GM12873 (cell line): ENCODE results near the gene RET.

Experiments used
- TF ChIP-seq, protein P1 (sequence below): IDR thresholded peaks from 2 replicates; pipeline ENCODE4 v1.5.1; 2012; ENCODE audit warnings: low read depth, mild to moderate bottlenecking, moderate library complexity, low read length, control low read depth; ENCODE audit not compliant: insufficient read depth; ENCODE audit errors: missing control alignments

RET gene

DNA sequence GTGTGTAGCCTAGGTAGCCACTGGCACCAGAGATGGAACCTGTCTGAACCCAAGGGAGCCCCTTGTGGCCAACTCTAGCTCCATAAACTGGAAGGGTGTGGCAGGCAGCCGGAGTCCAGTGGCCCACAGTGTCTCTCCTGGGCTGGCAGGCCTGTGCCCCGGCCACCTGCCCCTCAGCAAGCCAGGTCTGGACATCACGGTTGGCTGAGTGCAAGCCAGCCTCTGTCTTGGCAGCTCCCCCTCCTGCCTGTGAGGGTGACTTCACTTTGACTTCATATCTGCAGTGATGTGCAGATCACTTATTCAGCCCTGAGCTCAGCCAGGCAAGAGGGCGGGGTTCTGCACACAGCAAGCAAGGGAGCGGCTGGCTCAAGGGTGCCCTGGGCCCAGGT, 1.3 kb upstream of the RET start:
- TF ChIP-seq, protein P1, sequence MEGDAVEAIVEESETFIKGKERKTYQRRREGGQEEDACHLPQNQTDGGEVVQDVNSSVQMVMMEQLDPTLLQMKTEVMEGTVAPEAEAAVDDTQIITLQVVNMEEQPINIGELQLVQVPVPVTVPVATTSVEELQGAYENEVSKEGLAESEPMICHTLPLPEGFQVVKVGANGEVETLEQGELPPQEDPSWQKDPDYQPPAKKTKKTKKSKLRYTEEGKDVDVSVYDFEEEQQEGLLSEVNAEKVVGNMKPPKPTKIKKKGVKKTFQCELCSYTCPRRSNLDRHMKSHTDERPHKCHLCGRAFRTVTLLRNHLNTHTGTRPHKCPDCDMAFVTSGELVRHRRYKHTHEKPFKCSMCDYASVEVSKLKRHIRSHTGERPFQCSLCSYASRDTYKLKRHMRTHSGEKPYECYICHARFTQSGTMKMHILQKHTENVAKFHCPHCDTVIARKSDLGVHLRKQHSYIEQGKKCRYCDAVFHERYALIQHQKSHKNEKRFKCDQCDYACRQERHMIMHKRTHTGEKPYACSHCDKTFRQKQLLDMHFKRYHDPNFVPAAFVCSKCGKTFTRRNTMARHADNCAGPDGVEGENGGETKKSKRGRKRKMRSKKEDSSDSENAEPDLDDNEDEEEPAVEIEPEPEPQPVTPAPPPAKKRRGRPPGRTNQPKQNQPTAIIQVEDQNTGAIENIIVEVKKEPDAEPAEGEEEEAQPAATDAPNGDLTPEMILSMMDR: peak; percentile 41

DNA sequence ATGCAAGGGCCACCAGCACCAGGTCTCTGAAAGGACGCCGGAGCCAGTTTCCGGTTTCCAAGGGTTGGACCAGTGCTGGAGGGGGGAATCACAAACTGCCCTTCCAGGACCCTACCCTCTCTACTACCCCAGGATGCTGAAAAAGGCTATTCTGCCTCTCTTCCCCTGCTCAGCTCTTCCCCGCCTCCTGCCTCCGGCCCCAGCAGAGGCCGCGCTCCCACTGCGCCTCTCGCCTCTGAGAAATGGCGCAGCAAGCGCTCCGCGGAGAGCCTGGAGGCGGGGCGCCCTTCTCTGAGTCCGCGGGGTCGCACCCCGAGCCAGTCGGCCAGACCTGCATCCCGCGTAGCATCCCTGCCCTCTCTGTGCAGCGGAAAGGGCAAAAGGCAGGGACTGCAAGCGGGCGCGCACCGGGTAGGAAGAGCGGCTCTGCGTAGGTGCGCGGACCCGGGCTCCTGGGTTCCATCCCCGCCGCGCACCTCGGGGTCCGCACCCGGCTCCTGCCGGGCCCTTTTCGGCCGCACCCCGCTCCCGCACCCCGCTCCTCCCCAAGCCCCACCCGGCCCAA, 476 bp upstream of the RET start:
- TF ChIP-seq, protein P1: no peak

DNA sequence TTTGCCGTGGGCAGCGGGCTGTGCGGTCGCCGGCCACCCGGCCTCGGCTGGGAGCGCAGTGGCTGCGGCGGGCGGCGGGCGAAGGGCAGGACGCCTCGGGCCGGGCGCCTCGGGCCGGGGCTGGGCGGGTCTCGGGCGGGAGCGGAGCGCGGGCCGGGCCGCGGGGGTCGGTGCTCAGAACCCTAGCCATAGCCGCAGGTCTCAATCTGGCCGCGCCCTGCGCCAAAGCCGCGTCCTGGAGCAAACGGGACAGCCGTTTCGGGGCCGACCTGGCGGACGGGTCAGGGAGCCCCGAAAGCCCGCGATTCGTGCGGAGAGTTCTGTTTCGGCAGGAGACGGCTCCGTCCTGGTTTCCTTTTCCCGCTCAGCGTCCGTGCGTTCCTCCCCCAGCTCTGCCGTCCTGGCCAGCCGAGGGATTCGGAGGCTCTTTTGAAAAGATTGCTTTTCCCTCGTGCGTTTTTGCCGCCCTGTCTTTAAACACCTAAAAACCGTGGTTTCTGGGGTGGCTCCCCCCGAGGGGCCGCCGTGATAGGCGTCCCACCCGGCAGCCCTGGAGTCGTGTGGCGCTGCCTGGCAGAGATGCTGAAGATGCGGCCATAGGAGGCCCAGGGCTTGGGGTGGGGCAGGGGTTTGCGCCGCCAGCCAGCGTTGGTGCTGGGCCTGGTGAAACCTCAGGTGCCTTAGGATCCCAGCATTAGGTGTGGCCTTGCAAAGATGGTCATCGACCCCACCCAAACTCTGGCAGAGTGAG, 727 bp downstream of the RET start:
- TF ChIP-seq, protein P1: no peak

DNA sequence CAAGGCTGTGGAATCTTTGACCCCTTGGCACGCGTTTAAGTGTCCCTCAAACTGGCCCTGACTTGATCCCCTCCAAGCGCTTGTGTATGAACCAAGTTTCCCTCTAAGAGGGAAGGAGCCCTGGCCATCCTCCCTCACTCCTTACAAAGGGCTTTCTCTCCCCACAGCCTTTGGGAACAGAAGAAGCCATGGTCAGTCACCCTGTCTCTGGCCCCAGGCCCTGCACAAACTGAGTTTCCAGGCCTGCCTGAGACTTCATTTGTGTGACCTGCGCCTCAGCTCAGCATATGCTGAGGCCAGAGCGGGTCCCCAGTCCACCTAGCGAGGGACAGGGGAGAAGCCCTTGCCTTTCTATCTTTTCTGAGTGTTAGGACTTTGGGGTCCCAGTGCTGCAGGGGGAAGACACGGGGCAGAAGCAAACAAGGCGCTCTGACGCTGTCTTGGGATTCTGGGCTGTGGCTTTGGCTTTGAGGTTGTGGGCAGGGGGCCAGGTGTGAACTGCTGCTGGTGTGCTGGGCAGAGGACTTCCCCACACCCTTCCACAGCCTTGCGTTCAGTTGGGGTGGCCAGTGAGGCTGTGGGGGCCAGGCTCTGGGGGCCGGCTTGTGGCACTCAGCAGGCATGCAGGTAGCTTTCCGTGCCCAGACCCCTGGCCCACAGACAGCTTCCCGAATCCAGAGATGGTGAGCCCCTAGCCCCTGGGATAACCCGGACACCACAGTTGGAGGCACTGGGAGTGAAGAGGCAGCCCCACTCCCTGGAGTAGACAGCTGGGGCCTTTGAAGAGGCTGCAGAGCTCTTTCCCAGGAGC, 1.5 kb downstream of the RET start:
- TF ChIP-seq, protein P1: no peak

DNA sequence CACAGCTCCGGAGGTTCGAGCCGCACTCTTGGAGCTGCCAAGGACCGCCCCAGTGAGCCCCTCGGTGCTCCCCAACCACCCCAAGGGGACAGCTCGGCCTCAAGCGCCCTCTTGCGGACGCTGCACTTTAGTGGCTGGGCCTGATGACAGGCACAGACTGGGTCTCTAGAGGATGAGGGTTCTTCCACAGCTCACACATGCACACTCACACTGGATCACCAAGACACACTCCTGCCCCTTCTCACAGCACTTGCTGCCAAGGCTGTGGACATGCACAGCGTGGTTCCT, 2.1 kb downstream of the RET start:
- TF ChIP-seq, protein P1: peak; percentile 58

DNA sequence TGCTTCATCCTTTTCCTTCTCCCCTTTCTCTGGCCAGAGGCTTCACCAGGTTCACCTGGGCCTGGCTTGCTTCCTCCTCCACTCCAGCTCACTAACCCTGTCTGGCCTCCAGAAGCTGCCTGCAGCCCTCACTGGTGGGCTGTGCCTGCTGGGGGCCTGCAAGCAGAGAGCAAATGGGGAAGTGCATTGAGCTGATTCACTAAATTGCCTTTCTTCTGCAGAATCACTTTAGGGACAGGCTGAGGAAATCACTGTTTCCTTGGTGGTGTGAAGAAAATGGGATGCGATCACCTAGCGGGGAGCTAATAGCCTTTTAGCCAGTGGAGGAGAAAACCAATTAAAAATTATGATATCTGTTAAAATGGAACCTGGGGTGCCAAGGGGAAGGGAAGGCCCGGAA, 3.0 kb downstream of the RET start:
- TF ChIP-seq, protein P1: no peak

DNA sequence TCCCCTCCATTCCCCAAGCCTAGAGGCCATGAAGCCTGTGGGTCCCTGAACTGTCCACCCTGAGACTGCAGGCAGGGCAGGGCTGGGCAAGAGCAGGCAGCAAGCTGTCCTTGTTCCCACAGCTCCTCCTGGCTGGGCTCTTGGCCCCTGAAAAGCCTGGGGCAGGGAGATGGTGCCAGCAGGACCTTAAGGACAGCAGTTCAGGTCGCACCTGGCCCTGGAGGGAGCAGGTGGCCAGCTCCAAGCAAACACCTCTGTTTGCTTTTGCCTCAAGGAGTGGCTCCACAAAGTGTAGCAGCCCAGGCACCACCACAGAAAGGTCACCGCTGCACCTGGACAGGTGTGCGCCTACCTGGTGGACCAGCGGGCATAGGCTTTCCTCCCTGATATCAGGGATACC, 5.2 kb downstream of the RET start:
- TF ChIP-seq, protein P1: no peak
